Activated T-cell treated with anti-CD3 and anti-CD28 coated beads, Interleukin-2, amount 50 U/mL, for 24 hours (primary cell): ENCODE data around the gene ITIH2.
"Not testable (repeated sequence)": the region's sequence is repeated elsewhere in the genome, so short reads cannot be mapped to it uniquely, and the experiment has no call there.

ENCODE experiments used
- DNase-seq: peaks from one replicate; pipeline ENCODE4 v3.0.0-alpha.2; 2020
- H3K27ac Mint-ChIP-seq: 2 replicates; pipeline ENCODE4 v1.8.0; 2020; ENCODE audit warnings: mild to moderate bottlenecking, mixed read lengths
- H3K27me3 Mint-ChIP-seq: 2 replicates; pipeline ENCODE4 v1.8.0; 2020; ENCODE audit warnings: mixed read lengths
- H3K36me3 Mint-ChIP-seq: 2 replicates; pipeline ENCODE4 v1.8.0; 2020; ENCODE audit warnings: low read depth, mixed read lengths
- H3K4me1 Mint-ChIP-seq: 2 replicates; pipeline ENCODE4 v1.8.0; 2020; ENCODE audit warnings: low read depth, mixed read lengths
- H3K4me3 Mint-ChIP-seq: 2 replicates; pipeline ENCODE4 v1.8.0; 2020; ENCODE audit warnings: mild to moderate bottlenecking, moderate library complexity, mixed read lengths
- H3K9me3 Mint-ChIP-seq: 2 replicates; pipeline ENCODE4 v1.8.0; 2020; ENCODE audit warnings: mixed read lengths

Gene ITIH2

GRCh38 chr10:7686351-7687171 lies 16.6 kb upstream of the ITIH2 start:
- Mint-ChIP-seq H3K4me1 (peaks cover 10% of the 10 kb centered on the region), H3K27me3 (peaks cover 5% of the 10 kb centered on the region), H3K36me3 (peaks cover 2% of the 10 kb centered on the region), H3K9me3 (peaks cover 25% of the 10 kb centered on the region), H3K27ac (no peak overlapping the region), H3K4me3 (no peak overlapping the region)
- DNase-seq: no peak

- H3K4me1 Mint-ChIP-seq: peaks cover 11% of the 10 kb centered on the region
- peaks cover 5% of the 10 kb centered on the region for H3K27me3 Mint-ChIP-seq
- peaks cover 2% of the 10 kb centered on the region for H3K36me3 Mint-ChIP-seq
- no peak overlapping the region for H3K27ac Mint-ChIP-seq
- H3K4me3 Mint-ChIP-seq: no peak overlapping the region
- H3K9me3 Mint-ChIP-seq: peaks cover 25% of the 10 kb centered on the region
- peak; percentile 73 for DNase-seq
Observed at GRCh38 chr10:7687228-7687907, 15.7 kb upstream of the ITIH2 start.

- Mint-ChIP-seq H3K27ac (no peak overlapping the region), H3K9me3 (peaks cover 26% of the 10 kb centered on the region), H3K4me3 (no peak overlapping the region), H3K27me3 (no peaks in the 10 kb centered on the region), H3K36me3 (peaks cover 5% of the 10 kb centered on the region), H3K4me1 (peaks cover 11% of the 10 kb centered on the region)
- no peak for DNase-seq
Observed at GRCh38 chr10:7689591-7689990, 13.5 kb upstream of the ITIH2 start.

- H3K36me3 Mint-ChIP-seq, H3K27me3 Mint-ChIP-seq, H3K4me3 Mint-ChIP-seq, H3K27ac Mint-ChIP-seq, DNase-seq: not testable (repeated sequence)
- peaks cover 26% of the 10 kb centered on the region for H3K9me3 Mint-ChIP-seq
- H3K4me1 Mint-ChIP-seq: peaks cover 11% of the 10 kb centered on the region
Observed at GRCh38 chr10:7690885-7691597, 12.1 kb upstream of the ITIH2 start.

GRCh38 chr10:7692368-7692767 lies 10.7 kb upstream of the ITIH2 start:
- H3K9me3 Mint-ChIP-seq: peaks cover 26% of the 10 kb centered on the region
- H3K27ac Mint-ChIP-seq, H3K4me3 Mint-ChIP-seq, DNase-seq, H3K36me3 Mint-ChIP-seq, H3K27me3 Mint-ChIP-seq, H3K4me1 Mint-ChIP-seq: not testable (repeated sequence)

- peaks cover 26% of the 10 kb centered on the region for H3K9me3 Mint-ChIP-seq
- not testable (repeated sequence) for H3K4me3 Mint-ChIP-seq, DNase-seq, H3K27me3 Mint-ChIP-seq, H3K4me1 Mint-ChIP-seq, H3K36me3 Mint-ChIP-seq, H3K27ac Mint-ChIP-seq
Observed at GRCh38 chr10:7693194-7693593, 9.9 kb upstream of the ITIH2 start.

GRCh38 chr10:7696545-7696944 lies 6.6 kb upstream of the ITIH2 start:
- H3K9me3 Mint-ChIP-seq: peaks cover 12% of the 10 kb centered on the region
- peaks cover 19% of the 10 kb centered on the region for H3K27me3 Mint-ChIP-seq
- no peak for DNase-seq
- peaks cover 4% of the 10 kb centered on the region for H3K36me3 Mint-ChIP-seq
- no peak overlapping the region for H3K4me3 Mint-ChIP-seq
- peaks cover under 1% of the 10 kb centered on the region for H3K4me1 Mint-ChIP-seq
- no peak overlapping the region for H3K27ac Mint-ChIP-seq

- Mint-ChIP-seq H3K27me3 (peaks cover 27% of the 10 kb centered on the region), H3K9me3 (peaks cover 10% of the 10 kb centered on the region), H3K4me1 (no peaks in the 10 kb centered on the region), H3K4me3 (no peak overlapping the region), H3K27ac (no peak overlapping the region), H3K36me3 (peaks cover 4% of the 10 kb centered on the region)
- no peak for DNase-seq
Observed at GRCh38 chr10:7697426-7697825, 5.7 kb upstream of the ITIH2 start.

GRCh38 chr10:7700577-7701125 lies 2.5 kb upstream of the ITIH2 start:
- Mint-ChIP-seq H3K9me3 (no peaks in the 10 kb centered on the region), H3K36me3 (no peaks in the 10 kb centered on the region), H3K27ac (no peak overlapping the region), H3K27me3 (peaks cover 50% of the 10 kb centered on the region), H3K4me3 (no peak overlapping the region), H3K4me1 (no peaks in the 10 kb centered on the region)
- no peak for DNase-seq

- Mint-ChIP-seq H3K4me3 (no peak overlapping the region), H3K4me1 (no peaks in the 10 kb centered on the region), H3K27me3 (peaks cover 54% of the 10 kb centered on the region), H3K27ac (no peak overlapping the region), H3K9me3 (no peaks in the 10 kb centered on the region), H3K36me3 (no peaks in the 10 kb centered on the region)
- DNase-seq: no peak
Observed at GRCh38 chr10:7701158-7701742, 1.9 kb upstream of the ITIH2 start.

- no peak for DNase-seq
- H3K9me3 Mint-ChIP-seq: no peaks in the 10 kb centered on the region
- no peaks in the 10 kb centered on the region for H3K36me3 Mint-ChIP-seq
- peaks cover 58% of the 10 kb centered on the region for H3K27me3 Mint-ChIP-seq
- H3K4me3 Mint-ChIP-seq: no peak overlapping the region
- no peaks in the 10 kb centered on the region for H3K4me1 Mint-ChIP-seq
- H3K27ac Mint-ChIP-seq: no peak overlapping the region
Observed at GRCh38 chr10:7702288-7702812, 766 bp upstream of the ITIH2 start.

GRCh38 chr10:7704071-7705016 lies 1.2 kb downstream of the ITIH2 start:
- no peak for DNase-seq
- Mint-ChIP-seq H3K9me3 (no peaks in the 10 kb centered on the region), H3K27me3 (peaks cover 52% of the 10 kb centered on the region), H3K4me3 (no peak overlapping the region), H3K27ac (no peak overlapping the region), H3K36me3 (no peaks in the 10 kb centered on the region), H3K4me1 (no peaks in the 10 kb centered on the region)

- H3K27me3 Mint-ChIP-seq: peaks cover 50% of the 10 kb centered on the region
- no peaks in the 10 kb centered on the region for H3K4me1 Mint-ChIP-seq
- H3K27ac Mint-ChIP-seq: no peak overlapping the region
Observed at GRCh38 chr10:7705341-7705740, 2.2 kb downstream of the ITIH2 start.

More at GRCh38 chr10:7705341-7705740, 2.2 kb downstream of the ITIH2 start:
- Mint-ChIP-seq H3K4me3 (no peak overlapping the region), H3K9me3 (no peaks in the 10 kb centered on the region), H3K36me3 (no peaks in the 10 kb centered on the region)
- no peak for DNase-seq
